Thyroid gland (tissue), 4 donors: ENCODE data around the gene SLC39A2.

Source experiments
- CTCF ChIP-seq, 6 experiments: fragments of 200-600 bp in 3 of 6; fragments of 450-650 bp in 3 of 6; sonication (generic) in 3 of 6; IDR thresholded peaks; one replicate each; pipeline ENCODE4 v1.5.1; 2016 to 2019; ENCODE audit warnings: antibody characterized with exemption in 6 of 6, mild to moderate bottlenecking in 2 of 6, inconsistent platforms in 1 of 6, moderate library complexity in 1 of 6
- POLR2A ChIP-seq, 2 donors: fragments of 450-650 bp; IDR thresholded peaks; one replicate each; pipeline ENCODE4 v1.6.1; 2017; ENCODE audit warnings: antibody characterized with exemption in 2 of 2, mild to moderate bottlenecking in 2 of 2, moderate library complexity in 1 of 2

GRCh38 chr14:21033133-21033698 lies 34.1 kb downstream of the SLC39A2 start:
- no peak for TF ChIP-seq CTCF (IDR thresholded peaks at IDR 0.05)
- no peak for TF ChIP-seq POLR2A (IDR thresholded peaks at IDR 0.05)
